ENCODE results near the gene ALPK1.
A peak's percentile ranks its signal among the peaks of the same experiment; 100 is the strongest.

ALPK1 gene

GRCh38 chr4:112322866-112323265, 25.7 kb downstream of the ALPK1 start:
- H2BK15ac ChIP-seq (ENCODE audit: low read length): no peak overlapping the region
- peaks cover 0 to 5% (median 3%) of the 10 kb centered on the region in 3 experiments for H3K27me3 ChIP-seq (ENCODE audit: control insufficient read depth in 3 of 3, insufficient read depth in 3 of 3, low read depth in 1 of 3, low read length in 3 of 3)

GRCh38 chr4:112325530-112325929, 28.4 kb downstream of the ALPK1 start:
- WGBS, 2 donors (ENCODE audit: extremely low coverage in 2 of 2, insufficient read length in 2 of 2, insufficient replicate concordance in 1 of 2): no CpG with 5 or more reads among the region's 6 CpGs
- H4K91ac ChIP-seq (ENCODE audit: low read depth, low read length, poor library complexity): no peak overlapping the region
- no peak overlapping the region for H3K4ac ChIP-seq (ENCODE audit: low read length)
- DNase-seq (ENCODE audit: low spot score): no peak
- no peak overlapping the region for H3K9ac ChIP-seq (ENCODE audit: low read depth, low read length, poor library complexity)
- H2BK15ac ChIP-seq (ENCODE audit: low read length): no peak overlapping the region
- H3K9me3 ChIP-seq (replicated peaks in 1 of 2; ENCODE audit: control insufficient read depth in 2 of 2, insufficient read depth in 1 of 2, low read depth in 1 of 2, low read length in 2 of 2): no peaks in the 10 kb centered on the region
- no peak overlapping the region for H3K18ac ChIP-seq (ENCODE audit: low read length)
- peaks cover 0 to 3% of the 10 kb centered on the region in 2 donors for H3K4me1 ChIP-seq (ENCODE audit: control insufficient read depth in 2 of 2, insufficient read depth in 1 of 2, low read depth in 1 of 2, low read length in 2 of 2)
- no peaks in the 10 kb centered on the region for H3K36me3 ChIP-seq (replicated peaks in 1 of 2; ENCODE audit: control insufficient read depth in 2 of 2, insufficient read depth in 2 of 2, low read length in 2 of 2)
- no peak overlapping the region for H2BK12ac ChIP-seq (ENCODE audit: low read length)
- H2BK120ac ChIP-seq (ENCODE audit: low read depth, low read length): no peak overlapping the region
- H2AFZ ChIP-seq (ENCODE audit: low read length): no peak overlapping the region
- H2AK5ac ChIP-seq (ENCODE audit: low read depth, low read length): no peak overlapping the region
- H4K8ac ChIP-seq (ENCODE audit: low read depth, low read length): no peak overlapping the region
- no peak overlapping the region for H3K14ac ChIP-seq (ENCODE audit: low read length)
- H3K27me3 ChIP-seq (ENCODE audit: control insufficient read depth in 3 of 3, insufficient read depth in 3 of 3, low read depth in 1 of 3, low read length in 3 of 3): peaks cover 0 to 8% (median 3%) of the 10 kb centered on the region in 3 experiments
- no peak overlapping the region for H3K4me2 ChIP-seq (ENCODE audit: insufficient read depth, low read length, poor library complexity, severe bottlenecking)
- H2BK5ac ChIP-seq (ENCODE audit: low read length): no peak overlapping the region
- H3K79me1 ChIP-seq (ENCODE audit: low read depth, low read length): no peaks in the 10 kb centered on the region
- H3K23ac ChIP-seq (ENCODE audit: low read depth, low read length, poor library complexity): no peak overlapping the region
- H3K4me3 ChIP-seq (ENCODE audit: low read length in 2 of 2): no peak overlapping the region
- no peak overlapping the region for H3K27ac ChIP-seq (replicated peaks; ENCODE audit: low read length)

More at GRCh38 chr4:112322866-112323265, 25.7 kb downstream of the ALPK1 start:
- Histone ChIP-seq H2BK120ac (ENCODE audit: low read depth, low read length) (no peak overlapping the region), H3K4me3 (ENCODE audit: low read length in 2 of 2) (no peak overlapping the region), H3K36me3 (replicated peaks in 1 of 2; ENCODE audit: control insufficient read depth in 2 of 2, insufficient read depth in 2 of 2, low read length in 2 of 2) (no peaks in the 10 kb centered on the region), H4K91ac (ENCODE audit: low read depth, low read length, poor library complexity) (no peak overlapping the region), H3K9ac (ENCODE audit: low read depth, low read length, poor library complexity) (no peak overlapping the region), H3K4me2 (ENCODE audit: insufficient read depth, low read length, poor library complexity, severe bottlenecking) (no peak overlapping the region), H3K4me1 (ENCODE audit: control insufficient read depth in 2 of 2, insufficient read depth in 1 of 2, low read depth in 1 of 2, low read length in 2 of 2) (peaks cover 0 to 1% of the 10 kb centered on the region in 2 donors), H2AFZ (ENCODE audit: low read length) (no peak overlapping the region), H2BK12ac (ENCODE audit: low read length) (no peak overlapping the region), H3K18ac (ENCODE audit: low read length) (no peak overlapping the region), H2AK5ac (ENCODE audit: low read depth, low read length) (no peak overlapping the region), H3K27ac (replicated peaks; ENCODE audit: low read length) (no peak overlapping the region), H3K14ac (ENCODE audit: low read length) (no peak overlapping the region), H3K9me3 (replicated peaks in 1 of 2; ENCODE audit: control insufficient read depth in 2 of 2, insufficient read depth in 1 of 2, low read depth in 1 of 2, low read length in 2 of 2) (no peaks in the 10 kb centered on the region), H3K23ac (ENCODE audit: low read depth, low read length, poor library complexity) (no peak overlapping the region), H3K4ac (ENCODE audit: low read length) (no peak overlapping the region), H4K8ac (ENCODE audit: low read depth, low read length) (no peak overlapping the region), H2BK5ac (ENCODE audit: low read length) (no peak overlapping the region), H3K79me1 (ENCODE audit: low read depth, low read length) (no peaks in the 10 kb centered on the region)
- DNase-seq (ENCODE audit: low spot score): no peak
- WGBS, 2 donors (ENCODE audit: extremely low coverage in 2 of 2, insufficient read length in 2 of 2, insufficient replicate concordance in 1 of 2): no CpG with 5 or more reads among the region's 3 CpGs

- DNase-seq (ENCODE audit: low spot score): peak; percentile 58
Measured at GRCh38 chr4:112327965-112328733, 31.0 kb downstream of the ALPK1 start.

GRCh38 chr4:112328734-112329130, 31.6 kb downstream of the ALPK1 start:
- Histone ChIP-seq H2BK15ac (ENCODE audit: low read length) (no peak overlapping the region), H3K9ac (ENCODE audit: low read depth, low read length, poor library complexity) (no peak overlapping the region), H3K27ac (replicated peaks; ENCODE audit: low read length) (no peak overlapping the region), H3K4me3 (ENCODE audit: low read length in 2 of 2) (no peak overlapping the region), H4K8ac (ENCODE audit: low read depth, low read length) (no peak overlapping the region), H3K27me3 (ENCODE audit: control insufficient read depth in 3 of 3, insufficient read depth in 3 of 3, low read depth in 1 of 3, low read length in 3 of 3) (peaks cover 0 to 11% (median 3%) of the 10 kb centered on the region in 3 experiments), H3K4ac (ENCODE audit: low read length) (no peak overlapping the region), H3K4me1 (ENCODE audit: control insufficient read depth in 2 of 2, insufficient read depth in 1 of 2, low read depth in 1 of 2, low read length in 2 of 2) (peaks cover 0 to 2% of the 10 kb centered on the region in 2 donors), H4K91ac (ENCODE audit: low read depth, low read length, poor library complexity) (no peak overlapping the region), H2BK12ac (ENCODE audit: low read length) (no peak overlapping the region), H3K36me3 (replicated peaks in 1 of 2; ENCODE audit: control insufficient read depth in 2 of 2, insufficient read depth in 2 of 2, low read length in 2 of 2) (no peaks in the 10 kb centered on the region), H2AK5ac (ENCODE audit: low read depth, low read length) (no peak overlapping the region), H2BK120ac (ENCODE audit: low read depth, low read length) (no peak overlapping the region), H3K4me2 (ENCODE audit: insufficient read depth, low read length, poor library complexity, severe bottlenecking) (no peak overlapping the region), H2BK5ac (ENCODE audit: low read length) (no peak overlapping the region), H3K18ac (ENCODE audit: low read length) (no peak overlapping the region), H3K23ac (ENCODE audit: low read depth, low read length, poor library complexity) (no peak overlapping the region), H3K9me3 (replicated peaks in 1 of 2; ENCODE audit: control insufficient read depth in 2 of 2, insufficient read depth in 1 of 2, low read depth in 1 of 2, low read length in 2 of 2) (no peaks in the 10 kb centered on the region), H2AFZ (ENCODE audit: low read length) (no peak overlapping the region), H3K14ac (ENCODE audit: low read length) (no peak overlapping the region), H3K79me1 (ENCODE audit: low read depth, low read length) (no peaks in the 10 kb centered on the region)
- no CpG with 5 or more reads among the region's 4 CpGs for WGBS, 2 donors (ENCODE audit: extremely low coverage in 2 of 2, insufficient read length in 2 of 2, insufficient replicate concordance in 1 of 2)
- DNase-seq (ENCODE audit: low spot score): no peak

More at GRCh38 chr4:112327965-112328733, 31.0 kb downstream of the ALPK1 start:
- Histone ChIP-seq H3K23ac (ENCODE audit: low read depth, low read length, poor library complexity) (no peak overlapping the region), H2BK120ac (ENCODE audit: low read depth, low read length) (no peak overlapping the region), H4K8ac (ENCODE audit: low read depth, low read length) (no peak overlapping the region), H2AK5ac (ENCODE audit: low read depth, low read length) (no peak overlapping the region), H2BK5ac (ENCODE audit: low read length) (no peak overlapping the region), H3K4me3 (ENCODE audit: low read length in 2 of 2) (no peak overlapping the region), H3K79me1 (ENCODE audit: low read depth, low read length) (no peaks in the 10 kb centered on the region), H3K18ac (ENCODE audit: low read length) (no peak overlapping the region), H3K4me1 (ENCODE audit: control insufficient read depth in 2 of 2, insufficient read depth in 1 of 2, low read depth in 1 of 2, low read length in 2 of 2) (peaks cover 0 to 2% of the 10 kb centered on the region in 2 donors), H2AFZ (ENCODE audit: low read length) (no peak overlapping the region), H3K9ac (ENCODE audit: low read depth, low read length, poor library complexity) (no peak overlapping the region), H4K91ac (ENCODE audit: low read depth, low read length, poor library complexity) (no peak overlapping the region), H3K36me3 (replicated peaks in 1 of 2; ENCODE audit: control insufficient read depth in 2 of 2, insufficient read depth in 2 of 2, low read length in 2 of 2) (no peaks in the 10 kb centered on the region), H3K4me2 (ENCODE audit: insufficient read depth, low read length, poor library complexity, severe bottlenecking) (no peak overlapping the region), H3K27ac (replicated peaks; ENCODE audit: low read length) (no peak overlapping the region), H2BK12ac (ENCODE audit: low read length) (no peak overlapping the region), H3K4ac (ENCODE audit: low read length) (no peak overlapping the region), H3K27me3 (ENCODE audit: control insufficient read depth in 3 of 3, insufficient read depth in 3 of 3, low read depth in 1 of 3, low read length in 3 of 3) (peaks cover 0 to 11% (median 3%) of the 10 kb centered on the region in 3 experiments), H3K14ac (ENCODE audit: low read length) (no peak overlapping the region), H3K9me3 (replicated peaks in 1 of 2; ENCODE audit: control insufficient read depth in 2 of 2, insufficient read depth in 1 of 2, low read depth in 1 of 2, low read length in 2 of 2) (no peaks in the 10 kb centered on the region), H2BK15ac (ENCODE audit: low read length) (no peak overlapping the region)
- WGBS, 2 donors (ENCODE audit: extremely low coverage in 2 of 2, insufficient read length in 2 of 2, insufficient replicate concordance in 1 of 2): no CpG with 5 or more reads among the region's 9 CpGs
